Gastroesophageal sphincter (tissue), 3 donors: Measurements from ENCODE around the gene DHRS13.

Experiments
- CTCF ChIP-seq, 4 experiments: fragments of 200-600 bp in 2 of 4; fragments of 450-650 bp in 2 of 4; sonication (generic) in 1 of 4; IDR thresholded peaks; one replicate each; pipeline ENCODE4 v1.5.1; 2017 to 2019; ENCODE audit warnings: antibody characterized with exemption in 4 of 4, mild to moderate bottlenecking in 2 of 4, moderate library complexity in 2 of 4
- EP300 ChIP-seq: sonication (generic); formaldehyde crosslinking; IDR thresholded peaks from one replicate; pipeline ENCODE4 v1.6.1; 2017; ENCODE audit warnings: antibody characterized with exemption, mild to moderate bottlenecking
- POLR2A ChIP-seq, 2 donors: fragments of 450-650 bp; IDR thresholded peaks; one replicate each; pipeline ENCODE4 v1.6.1; 2017; ENCODE audit warnings: antibody characterized with exemption in 2 of 2, mild to moderate bottlenecking in 2 of 2, moderate library complexity in 1 of 2
- POLR2AphosphoS5 ChIP-seq: sonication (generic); formaldehyde crosslinking; IDR thresholded peaks from one replicate; pipeline ENCODE4 v1.6.1; 2017; ENCODE audit warnings: antibody characterized with exemption

- TF ChIP-seq CTCF (IDR thresholded peaks at IDR 0.05) (no peak), POLR2A (IDR thresholded peaks at IDR 0.05) (no peak), EP300 (no peak), POLR2AphosphoS5 (no peak)
Observed at GRCh38 chr17:28892024-28892423, 10.9 kb downstream of the DHRS13 start.
